ENCODE results near the gene HRAS. TPM values are rescaled to one million over a fixed set of nuclear protein-coding genes. Genes with fewer than 3 reads are reported as not detected.

HRAS gene
- total and polyA plus RNA-seq, 2 donors (not counting 3 experiments of a cell fraction or from before 2014, with no cell fraction given): 103 to 109 TPM

- no TSS peak for BruUV-seq (replicated peaks)
- H3K9ac ChIP-seq (replicated peaks; ENCODE audit: extremely low read depth, insufficient read depth, low read length): no peak overlapping the region
- no peaks in the 10 kb centered on the region for H3K9me3 ChIP-seq (replicated peaks; ENCODE audit: control insufficient read depth, insufficient read depth, low read length)
- FAIRE-seq (no peak), DNase-seq (ENCODE audit: low read depth, low spot score) (no peak)
- TF ChIP-seq GATA2 (IDR thresholded peaks at IDR 0.05; ENCODE audit: insufficient read depth, insufficient read length, low read depth, low read length) (no peak), CTCF (IDR thresholded peaks at IDR 0.05; ENCODE audit: extremely low read depth in 1 of 2, insufficient read depth in 1 of 2, low read depth in 1 of 2, low read length in 2 of 2) (no peak), EZH2 (IDR thresholded peaks at IDR 0.05; ENCODE audit: borderline replicate concordance, low read depth, low read length, severe bottlenecking) (no peak), FOS (IDR thresholded peaks at IDR 0.05; ENCODE audit: borderline replicate concordance, insufficient read depth, low read length) (no peak)
- H3K27ac ChIP-seq (ENCODE audit: insufficient read depth, low read depth, low read length): no peak overlapping the region
- H3K9me1 ChIP-seq (replicated peaks; ENCODE audit: control insufficient read depth, extremely low read depth, insufficient read depth, low read length): no peaks in the 10 kb centered on the region
- dilution Hi-C loops (cut with MboI; ENCODE audit: extremely low pct_ligation_motif_present, low sequenced_read_pairs): no loop called here
- intact Hi-C loops (cut with micrococcal nuclease): no loop called here
- H3K36me3 ChIP-seq (ENCODE audit: control insufficient read depth in 2 of 2, extremely low read depth in 1 of 2, insufficient read depth in 2 of 2, low read length in 2 of 2): no peaks in the 10 kb centered on the region
- H3K79me2 ChIP-seq (ENCODE audit: control insufficient read depth, insufficient read depth, low read length): no peaks in the 10 kb centered on the region
- peaks cover 2 to 6% of the 10 kb centered on the region in 2 experiments for H3K27me3 ChIP-seq (ENCODE audit: control insufficient read depth in 2 of 2, insufficient read depth in 2 of 2, low read length in 2 of 2)
- ChIA-PET CTCF (interaction anchor here (1.0 kb wide), 1 partner anchor 175 kb away, joined by 3 read pairs; no protein-coding TSS in a partner anchor), POLR2A (no interaction called here)
- no peaks in the 10 kb centered on the region for H4K20me1 ChIP-seq (replicated peaks; ENCODE audit: control insufficient read depth, extremely low read depth, insufficient read depth, low read length)
- H3K4me3 ChIP-seq (replicated peaks in 1 of 3; ENCODE audit: insufficient read depth in 1 of 3, low read depth in 1 of 3, low read length in 3 of 3): no peak overlapping the region
- no peak overlapping the region for H3K4me2 ChIP-seq (ENCODE audit: insufficient read depth, low read length)
- H3K4me1 ChIP-seq (ENCODE audit: control insufficient read depth, extremely low read depth, insufficient read depth, low read length): peaks cover 3% of the 10 kb centered on the region
- H2AFZ ChIP-seq (ENCODE audit: low read depth, low read length): no peak overlapping the region
Observed at GRCh38 chr11:550746-551085, 15.3 kb upstream of the HRAS start.

- DNase-seq (ENCODE audit: low read depth, low spot score) (no peak), FAIRE-seq (no peak)
- Histone ChIP-seq H3K27me3 (ENCODE audit: control insufficient read depth in 2 of 2, insufficient read depth in 2 of 2, low read length in 2 of 2) (peaks cover 1% of the 10 kb centered on the region in 2 experiments), H3K9me1 (replicated peaks; ENCODE audit: control insufficient read depth, extremely low read depth, insufficient read depth, low read length) (no peaks in the 10 kb centered on the region), H3K27ac (ENCODE audit: insufficient read depth, low read depth, low read length) (no peak overlapping the region), H3K36me3 (ENCODE audit: control insufficient read depth in 2 of 2, extremely low read depth in 1 of 2, insufficient read depth in 2 of 2, low read length in 2 of 2) (no peaks in the 10 kb centered on the region), H3K79me2 (ENCODE audit: control insufficient read depth, insufficient read depth, low read length) (no peaks in the 10 kb centered on the region), H3K9ac (replicated peaks; ENCODE audit: extremely low read depth, insufficient read depth, low read length) (no peak overlapping the region), H2AFZ (ENCODE audit: low read depth, low read length) (no peak overlapping the region), H4K20me1 (replicated peaks; ENCODE audit: control insufficient read depth, extremely low read depth, insufficient read depth, low read length) (no peaks in the 10 kb centered on the region), H3K4me1 (ENCODE audit: control insufficient read depth, extremely low read depth, insufficient read depth, low read length) (peaks cover 1% of the 10 kb centered on the region), H3K4me2 (ENCODE audit: insufficient read depth, low read length) (no peak overlapping the region), H3K9me3 (replicated peaks; ENCODE audit: control insufficient read depth, insufficient read depth, low read length) (no peaks in the 10 kb centered on the region), H3K4me3 (replicated peaks in 1 of 3; ENCODE audit: insufficient read depth in 1 of 3, low read depth in 1 of 3, low read length in 3 of 3) (no peak overlapping the region)
- TF ChIP-seq GATA2 (IDR thresholded peaks at IDR 0.05; ENCODE audit: insufficient read depth, insufficient read length, low read depth, low read length) (no peak), CTCF (IDR thresholded peaks at IDR 0.05; ENCODE audit: extremely low read depth in 1 of 2, insufficient read depth in 1 of 2, low read depth in 1 of 2, low read length in 2 of 2) (no peak), MAX (IDR thresholded peaks at IDR 0.05; ENCODE audit: insufficient read depth, insufficient read length) (no peak), POLR2AphosphoS5 (IDR thresholded peaks at IDR 0.05; ENCODE audit: insufficient read depth, low read depth, low read length) (no peak), POLR2A (IDR thresholded peaks at IDR 0.05; ENCODE audit: low read depth, low read length) (no peak), FOS (IDR thresholded peaks at IDR 0.05; ENCODE audit: borderline replicate concordance, insufficient read depth, low read length) (no peak)
- ChIA-PET POLR2A (no interaction called here), CTCF (interaction anchor here (1.0 kb wide), 1 partner anchor 176 kb away, joined by 3 read pairs; no protein-coding TSS in a partner anchor)
- BruUV-seq (replicated peaks): no TSS peak
- dilution Hi-C loops (cut with MboI; ENCODE audit: extremely low pct_ligation_motif_present, low sequenced_read_pairs) (no loop called here), intact Hi-C loops (cut with micrococcal nuclease) (no loop called here)
Observed at GRCh38 chr11:550021-550745, 14.8 kb upstream of the HRAS start.

All from endothelial cell of umbilical vein (primary cell).